ENCODE results near the gene TEX2.
"Not testable (repeated sequence)": the region's sequence is repeated elsewhere in the genome, so short reads cannot be mapped to it uniquely, and the experiment has no call there.

- TF ChIP-seq CTCF (IDR thresholded peaks at IDR 0.05; ENCODE audit: poor library complexity); EZH2 (IDR thresholded peaks at IDR 0.05; ENCODE audit: borderline replicate concordance); EZH2phosphoT487 (IDR thresholded peaks at IDR 0.05; ENCODE audit: low read depth, severe bottlenecking, unreplicated experiment): not testable (repeated sequence)
Observed at GRCh38 chr17:64220604-64221003, 42.5 kb downstream of the TEX2 start.
